GM18909 (cell line): ENCODE data around the gene RAB3B.

Source experiments
- ATAC-seq: cut with Tn5 transposase; IDR thresholded peaks from one replicate; pipeline ENCODE4 v1.9.1; 2021; ENCODE audit warnings: mild to moderate bottlenecking; ENCODE audit not compliant: unreplicated experiment, poor library complexity

RAB3B gene

GRCh38 chr1:51958824-51959223, 31.7 kb downstream of the RAB3B start:
- no peak for ATAC-seq

- ATAC-seq, result no peak
These were observed 32.9 kb downstream of the RAB3B start for GRCh38 chr1:51957618-51958017.

- ATAC-seq, result no peak
These were observed 33.7 kb downstream of the RAB3B start for GRCh38 chr1:51956528-51957509.

GRCh38 chr1:51955797-51956527, 34.5 kb downstream of the RAB3B start:
- no peak for ATAC-seq

- ATAC-seq, result no peak
These were observed 35.7 kb downstream of the RAB3B start for GRCh38 chr1:51954783-51955182.

GRCh38 chr1:51953079-51953478, 37.4 kb downstream of the RAB3B start:
- ATAC-seq, result no peak

- ATAC-seq, result no peak
These were observed 37.9 kb downstream of the RAB3B start for GRCh38 chr1:51952638-51953037.

GRCh38 chr1:51950701-51951100, 39.8 kb downstream of the RAB3B start:
- no peak for ATAC-seq

- no peak for ATAC-seq
These were observed 41.3 kb downstream of the RAB3B start for GRCh38 chr1:51949014-51949702.

GRCh38 chr1:51948491-51948915, 42.0 kb downstream of the RAB3B start:
- no peak for ATAC-seq

GRCh38 chr1:51946300-51946699, 44.2 kb downstream of the RAB3B start:
- no peak for ATAC-seq

- no peak for ATAC-seq
These were observed 44.9 kb downstream of the RAB3B start for GRCh38 chr1:51945591-51945990.

- ATAC-seq, result no peak
These were observed 48.2 kb downstream of the RAB3B start for GRCh38 chr1:51942281-51942680.

GRCh38 chr1:51941528-51941927, 49.0 kb downstream of the RAB3B start:
- no peak for ATAC-seq

GRCh38 chr1:51937112-51937511, 53.4 kb downstream of the RAB3B start:
- ATAC-seq, result no peak

GRCh38 chr1:51936531-51936930, 54.0 kb downstream of the RAB3B start:
- ATAC-seq, result no peak

- no peak for ATAC-seq
These were observed 57.2 kb downstream of the RAB3B start for GRCh38 chr1:51933344-51933743.

GRCh38 chr1:51930329-51930728, 60.2 kb downstream of the RAB3B start:
- ATAC-seq, result no peak

GRCh38 chr1:51928896-51929295, 61.6 kb downstream of the RAB3B start:
- ATAC-seq, result no peak

- ATAC-seq, result no peak
These were observed 63.5 kb downstream of the RAB3B start for GRCh38 chr1:51927029-51927428.
